DMS53 treated with DMSO at 0.1 percent for 48 hours (cell line): ENCODE measurements around the gene VEGFC.

Experiments used
- DNase-seq: peaks from one replicate; lab custom pipeline; 2025; ENCODE audit not compliant: unreplicated experiment; lab: John Stamatoyannopoulos, UW

Gene VEGFC

DNA sequence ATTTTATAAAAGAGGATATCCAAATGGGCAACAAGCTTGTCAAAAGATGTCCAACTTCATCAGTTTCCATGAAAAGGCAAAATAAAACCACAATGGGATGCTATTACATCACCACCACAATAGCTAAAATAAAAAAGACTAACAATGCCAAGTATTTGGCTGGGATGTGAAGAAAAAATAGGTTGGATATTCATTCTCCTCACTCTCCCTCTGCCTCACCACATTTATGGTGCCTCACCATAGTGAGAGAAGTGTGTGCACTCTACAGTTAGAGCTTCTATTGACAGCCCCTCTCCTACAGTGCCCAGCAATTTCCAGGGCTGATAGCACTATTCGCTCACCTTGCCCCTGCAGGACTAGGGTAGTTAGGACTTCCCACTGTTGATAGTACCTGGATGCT is 25.5 kb downstream of the VEGFC start:
- no peak for DNase-seq

GRCh38 chr4:176762661-176763308 is 29.9 kb downstream of the VEGFC start:
- DNase-seq = no peak

DNA sequence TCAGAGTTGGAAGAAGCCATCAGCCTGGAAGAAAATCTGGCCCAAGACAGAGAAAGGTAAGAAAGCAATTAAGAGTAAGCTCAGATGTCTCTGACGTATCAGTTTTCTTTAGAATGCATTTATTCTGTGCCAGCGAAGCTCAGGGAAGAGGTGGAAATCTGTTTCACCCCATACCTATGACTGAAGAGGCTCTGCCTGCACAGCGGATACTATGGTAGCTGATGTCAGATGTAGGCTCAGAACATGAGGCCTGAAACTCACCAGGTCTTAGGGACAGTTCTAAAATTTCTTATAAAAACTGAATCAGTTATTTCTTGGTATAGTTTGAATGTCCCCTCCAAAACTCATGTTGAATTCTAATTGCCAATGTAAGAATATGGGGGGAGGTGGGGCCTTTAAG is 30.9 kb downstream of the VEGFC start:
- DNase-seq = no peak

GRCh38 chr4:176760471-176760870 is 32.3 kb downstream of the VEGFC start:
- DNase-seq = no peak

GRCh38 chr4:176758731-176759130 is 34.0 kb downstream of the VEGFC start:
- no peak for DNase-seq

DNA sequence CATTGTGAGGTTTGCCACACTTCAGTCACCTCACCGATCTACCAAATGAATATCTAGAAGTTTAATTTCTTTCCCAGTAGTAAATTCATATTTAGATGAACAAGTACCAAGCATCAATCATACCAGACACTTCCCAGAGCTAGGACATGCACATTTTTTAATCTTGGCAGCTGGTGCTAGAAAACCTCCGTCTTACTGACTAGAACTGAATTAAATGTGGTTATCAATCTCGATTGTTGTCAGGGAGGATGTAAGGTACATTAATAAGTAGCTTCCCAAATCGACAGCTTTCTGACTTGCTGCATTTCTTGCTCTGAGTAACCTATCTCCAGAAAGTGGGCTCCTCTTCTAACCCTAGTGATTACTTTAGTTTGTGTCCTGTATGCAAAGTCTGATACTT is 34.4 kb downstream of the VEGFC start:
- DNase-seq = no peak

DNA sequence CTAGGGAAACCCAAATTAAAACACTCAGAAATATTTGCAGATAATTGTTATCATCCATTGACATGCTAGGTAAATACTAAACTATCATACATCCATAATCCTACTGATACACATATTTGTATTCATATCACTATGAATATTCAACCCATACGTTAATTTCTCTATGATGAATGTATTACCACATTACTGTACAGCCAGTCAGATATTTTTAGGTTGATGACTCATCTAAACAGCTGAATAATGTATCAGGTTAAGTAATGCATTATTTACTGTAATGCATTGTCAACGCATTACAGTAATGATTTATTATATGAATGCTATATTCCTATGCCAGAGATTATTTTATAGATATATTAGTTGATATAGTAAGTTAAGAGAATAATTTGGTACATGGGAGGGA is 37.1 kb downstream of the VEGFC start:
- no peak for DNase-seq

DNA sequence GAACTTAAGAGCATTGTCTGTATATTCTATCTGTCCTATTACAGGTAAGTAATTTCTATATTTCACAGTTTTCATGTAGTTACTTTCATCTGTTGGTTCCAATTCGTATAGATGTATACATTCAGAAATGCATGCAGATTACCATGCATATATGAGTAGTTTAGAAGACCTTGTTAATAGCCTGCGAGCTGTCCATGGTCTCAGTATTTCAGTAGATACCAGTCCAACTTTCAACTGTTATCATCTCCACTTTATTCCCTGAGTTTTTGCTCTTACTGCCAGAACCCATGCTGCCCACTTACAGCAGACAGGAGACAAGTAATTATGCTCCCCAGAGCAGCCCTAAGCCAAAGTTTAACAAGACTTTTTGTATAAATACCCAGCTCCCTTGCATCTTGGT is 37.7 kb downstream of the VEGFC start:
- DNase-seq = no peak

DNA sequence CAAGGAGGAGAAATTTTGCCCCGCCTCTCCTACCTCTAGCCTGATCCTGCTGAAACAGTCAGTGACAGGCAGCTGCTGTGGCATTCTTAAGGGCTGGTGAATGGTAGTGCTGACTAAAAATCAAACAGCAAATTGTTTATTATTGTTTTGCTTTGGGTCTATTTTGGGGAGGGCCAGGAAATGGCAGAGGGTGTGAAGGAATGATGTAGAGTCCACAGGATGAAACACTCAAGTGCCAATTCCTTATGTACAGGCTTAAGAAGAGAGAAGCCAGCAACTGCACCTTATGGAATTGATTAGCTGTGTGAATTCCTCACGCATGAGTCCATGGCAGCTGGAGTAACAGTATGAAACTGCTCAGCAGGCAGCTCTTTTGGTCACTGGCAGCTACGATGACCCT is 39.7 kb downstream of the VEGFC start:
- DNase-seq = no peak

- DNase-seq = no peak
These were observed 40.5 kb downstream of the VEGFC start for GRCh38 chr4:176752191-176752749.

GRCh38 chr4:176751061-176751460 is 41.7 kb downstream of the VEGFC start:
- DNase-seq = no peak

GRCh38 chr4:176746846-176747245 is 45.9 kb downstream of the VEGFC start:
- no peak for DNase-seq

DNA sequence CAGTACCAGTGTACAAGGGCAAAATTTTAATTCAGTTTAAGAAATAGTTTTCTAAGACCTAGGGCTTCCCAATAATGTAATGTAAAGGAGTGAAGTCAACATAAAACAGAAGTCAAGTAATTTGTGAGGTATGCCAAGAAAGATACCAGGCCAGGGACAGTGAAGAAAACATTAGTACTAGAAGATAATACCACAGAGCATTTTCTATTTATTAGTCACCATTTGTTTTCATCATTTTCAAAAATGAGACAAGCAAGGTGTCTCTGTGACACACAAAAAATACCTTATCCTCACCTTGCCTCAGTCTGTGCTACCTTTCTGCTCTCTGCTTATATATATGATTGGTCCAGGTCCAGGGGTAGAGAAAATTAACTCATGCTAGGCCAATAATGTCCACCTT is 46.8 kb downstream of the VEGFC start:
- no peak for DNase-seq

GRCh38 chr4:176744091-176744490 is 48.6 kb downstream of the VEGFC start:
- no peak for DNase-seq

DNA sequence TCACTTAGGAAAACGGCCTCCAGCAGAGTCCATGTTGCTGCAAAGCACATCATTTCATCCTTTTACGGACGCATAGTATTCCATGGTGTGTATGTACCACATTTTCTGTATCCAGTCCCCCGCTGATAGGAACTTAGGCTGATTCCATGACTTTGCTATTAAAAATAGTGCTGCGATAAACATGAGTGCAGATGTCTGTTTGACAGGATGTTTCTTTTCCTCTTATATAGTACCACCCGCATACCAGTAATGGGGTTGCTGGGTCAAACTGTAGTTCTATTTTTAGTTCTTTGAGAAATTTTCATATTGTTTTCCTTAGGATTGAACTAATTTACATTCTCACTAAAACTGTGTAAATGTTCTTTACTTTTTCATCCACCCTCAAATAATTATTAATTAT is 50.5 kb downstream of the VEGFC start:
- DNase-seq = no peak

GRCh38 chr4:176741253-176741652 is 51.5 kb downstream of the VEGFC start:
- no peak for DNase-seq

DNA sequence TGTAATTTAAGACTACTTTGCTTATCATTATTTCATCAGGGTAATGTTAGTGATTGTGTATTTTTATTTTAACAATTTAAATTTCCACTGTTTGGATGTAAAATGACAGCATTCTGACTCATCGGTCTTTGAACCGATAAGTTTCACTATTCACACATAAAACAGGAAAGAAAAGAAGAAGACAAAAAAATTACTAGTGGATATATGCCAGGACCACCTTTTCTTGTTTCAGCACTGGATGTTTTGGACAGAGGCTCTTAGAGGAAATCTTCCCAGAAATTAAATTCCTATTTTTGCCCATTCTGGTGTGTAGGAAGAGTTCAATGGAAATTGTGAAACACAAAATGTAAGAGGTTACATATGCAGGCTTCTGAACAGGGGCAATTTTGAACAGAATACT is 57.4 kb downstream of the VEGFC start:
- no peak for DNase-seq

DNA sequence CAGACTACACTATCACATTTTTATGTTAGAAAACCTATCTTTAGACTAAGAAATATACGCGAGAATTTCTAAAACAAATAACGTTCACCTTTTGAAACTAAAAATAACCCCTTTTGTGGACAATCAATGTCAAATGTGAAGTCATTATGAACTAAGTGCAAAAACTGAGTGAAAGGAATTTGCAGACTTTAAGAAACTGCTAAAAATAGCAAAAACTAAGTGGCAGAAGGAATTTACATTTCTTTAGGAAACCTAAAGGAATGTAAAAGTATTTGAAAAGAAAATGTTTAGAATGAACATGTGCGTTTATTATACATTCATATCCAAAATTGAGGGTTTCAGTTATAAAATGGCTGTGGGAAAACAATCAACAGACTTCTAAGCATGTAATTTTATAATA is 58.3 kb downstream of the VEGFC start:
- no peak for DNase-seq

- DNase-seq = no peak
These were observed 63.2 kb downstream of the VEGFC start for GRCh38 chr4:176729489-176729888.

DNA sequence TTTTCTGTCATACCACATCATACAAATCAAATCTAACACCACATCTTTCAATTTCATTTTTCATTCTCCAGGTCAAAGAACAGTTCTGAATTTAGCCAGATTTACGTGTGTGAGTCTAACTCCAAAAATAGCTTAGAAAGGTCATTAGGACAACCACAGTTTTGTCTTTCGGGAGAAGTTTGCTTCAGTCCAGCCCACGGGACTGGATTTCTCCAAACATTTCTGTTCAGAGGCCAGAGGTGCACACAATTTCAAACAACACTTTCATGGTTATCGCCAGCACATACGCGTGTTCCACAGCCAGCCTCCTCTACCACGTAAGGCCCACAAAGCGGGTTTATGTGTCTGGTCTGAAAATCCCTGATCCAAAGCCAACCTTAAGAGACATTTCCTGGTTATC is 65.9 kb downstream of the VEGFC start:
- no peak for DNase-seq

GRCh38 chr4:176721459-176721858 is 71.3 kb downstream of the VEGFC start:
- no peak for DNase-seq

- DNase-seq = no peak
These were observed 73.8 kb downstream of the VEGFC start for GRCh38 chr4:176718881-176719280.

GRCh38 chr4:176717237-176717636 is 75.5 kb downstream of the VEGFC start:
- DNase-seq = no peak
